ENCODE measurements around the gene LOXHD1.

LOXHD1 gene

GRCh38 chr18:46574000-46574742 lies 82.8 kb downstream of the LOXHD1 start:
- peak; percentile 12 for DNase-seq

DNA sequence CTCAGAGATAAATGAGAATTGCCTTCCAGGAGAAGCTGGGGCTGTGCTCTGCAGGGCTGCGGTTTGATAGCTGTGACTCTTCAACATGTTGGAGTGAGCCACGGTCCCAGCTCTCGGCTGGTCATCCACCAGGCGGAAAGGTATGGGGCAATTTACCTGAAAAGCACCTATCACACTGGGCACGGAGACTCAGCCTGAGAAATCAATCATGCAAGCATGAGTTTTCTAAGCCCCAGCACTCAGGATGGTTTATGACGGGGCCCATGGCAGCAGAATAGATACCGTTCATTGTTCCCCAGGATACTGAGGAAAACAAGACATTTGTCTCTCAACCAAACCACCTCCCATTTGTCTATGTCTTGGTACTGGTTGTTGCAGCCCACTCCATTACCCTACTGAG lies 83.9 kb downstream of the LOXHD1 start:
- no peak for DNase-seq

GRCh38 chr18:46571756-46572155 lies 85.3 kb downstream of the LOXHD1 start:
- no peak for DNase-seq

- no peak for DNase-seq
These were observed 86.4 kb downstream of the LOXHD1 start for GRCh38 chr18:46570666-46571065.

GRCh38 chr18:46570134-46570533 lies 86.9 kb downstream of the LOXHD1 start:
- no peak for DNase-seq

DNA sequence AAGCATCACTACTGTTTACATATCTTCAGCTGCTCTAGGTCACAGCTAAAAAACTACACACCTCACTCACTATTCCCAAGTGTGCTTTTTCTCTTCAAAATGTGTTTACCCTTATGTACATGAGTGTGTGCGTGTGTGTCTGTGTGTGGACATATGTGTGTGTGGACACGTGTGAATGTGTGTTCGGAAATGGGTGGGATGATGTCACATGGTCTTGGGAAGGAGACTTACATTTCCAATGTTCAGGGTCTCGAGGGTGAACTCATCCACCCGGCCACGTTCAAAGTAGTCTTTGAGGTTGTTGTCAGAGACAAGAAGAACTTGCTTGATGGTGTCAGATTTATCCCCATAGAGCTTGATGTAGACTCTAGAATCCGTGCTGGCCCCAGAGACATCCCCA lies 87.8 kb downstream of the LOXHD1 start:
- no peak for DNase-seq

DNA sequence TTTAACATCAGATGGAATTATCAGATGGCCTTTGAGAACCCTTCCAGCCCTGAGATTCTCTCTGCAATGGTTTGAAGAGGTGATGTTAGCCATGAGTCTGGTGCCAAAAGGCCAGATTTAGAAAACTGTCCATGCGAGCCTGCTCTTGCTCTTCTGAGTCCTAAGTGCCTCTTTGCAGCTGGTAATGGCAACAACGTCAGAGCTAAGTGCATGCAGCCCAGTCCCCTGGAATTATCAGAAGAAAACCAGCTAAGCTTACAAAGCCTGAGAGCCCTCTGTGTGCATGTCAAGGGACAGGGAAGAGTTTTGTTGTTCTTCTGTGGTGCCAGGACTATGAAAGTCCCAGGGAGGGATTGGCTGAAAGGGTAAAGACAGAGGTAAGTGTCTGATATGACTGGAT lies 89.8 kb downstream of the LOXHD1 start:
- no peak for DNase-seq

GRCh38 chr18:46566111-46566510 lies 90.9 kb downstream of the LOXHD1 start:
- DNase-seq = no peak

GRCh38 chr18:46565256-46565655 lies 91.8 kb downstream of the LOXHD1 start:
- DNase-seq = no peak

- no peak for DNase-seq
These were observed 93.7 kb downstream of the LOXHD1 start for GRCh38 chr18:46563317-46563716.

- DNase-seq = no peak
These were observed 94.3 kb downstream of the LOXHD1 start for GRCh38 chr18:46562674-46563192.

DNA sequence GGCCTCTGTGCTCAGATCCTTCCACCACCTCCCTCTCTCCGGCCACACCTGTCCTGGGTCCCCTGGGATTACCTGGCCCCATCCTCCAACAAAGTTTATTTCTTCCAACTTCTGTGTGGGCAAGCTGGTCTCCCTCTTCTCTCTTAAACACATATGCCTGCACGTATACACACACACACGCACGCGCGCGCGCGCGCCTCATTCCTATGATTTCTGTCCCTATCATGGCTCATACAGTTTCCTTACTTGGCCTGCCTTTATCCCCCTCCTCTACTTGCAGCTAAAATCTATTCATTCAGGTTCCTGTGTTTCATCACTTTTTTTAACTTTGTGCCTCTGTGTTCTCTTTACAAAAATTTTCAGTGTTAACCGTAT lies 96.4 kb downstream of the LOXHD1 start:
- DNase-seq = no peak

DNA sequence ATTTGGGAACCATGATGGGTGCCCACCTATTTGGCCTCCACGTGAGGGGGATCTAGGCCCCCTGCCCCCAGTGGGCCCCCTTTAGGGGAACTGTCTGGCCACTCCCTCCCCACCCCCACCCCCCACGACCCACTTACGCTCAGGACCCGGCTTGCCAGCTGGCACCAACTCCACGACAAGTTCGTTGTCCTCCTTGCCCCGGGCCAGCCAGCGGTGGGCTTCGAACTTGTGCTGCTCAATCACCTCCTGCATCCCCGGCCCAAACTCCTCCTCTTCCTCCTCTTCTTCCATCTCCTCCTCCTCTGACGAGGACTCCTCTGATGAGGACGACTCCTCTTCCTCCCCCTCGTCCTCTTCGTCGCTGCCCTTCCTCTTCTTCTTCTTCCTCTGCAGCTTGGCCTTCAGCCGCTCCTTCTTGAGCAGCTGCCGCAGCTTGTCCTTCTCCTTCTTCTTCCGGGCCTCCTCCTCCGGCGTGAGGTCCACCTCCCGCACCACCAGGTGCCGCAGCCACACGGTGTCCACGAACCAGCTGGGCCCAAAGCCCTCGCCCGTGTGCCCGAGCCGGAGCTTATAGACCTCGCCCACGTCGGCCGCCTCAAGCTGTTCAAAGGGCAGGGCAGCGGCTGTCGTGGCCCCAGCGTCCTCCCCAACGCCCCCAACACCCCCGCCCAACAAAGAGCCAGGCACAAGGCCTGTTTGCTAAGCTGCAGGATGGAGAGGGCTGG lies 96.9 kb downstream of the LOXHD1 start:
- DNase-seq = no peak

DNA sequence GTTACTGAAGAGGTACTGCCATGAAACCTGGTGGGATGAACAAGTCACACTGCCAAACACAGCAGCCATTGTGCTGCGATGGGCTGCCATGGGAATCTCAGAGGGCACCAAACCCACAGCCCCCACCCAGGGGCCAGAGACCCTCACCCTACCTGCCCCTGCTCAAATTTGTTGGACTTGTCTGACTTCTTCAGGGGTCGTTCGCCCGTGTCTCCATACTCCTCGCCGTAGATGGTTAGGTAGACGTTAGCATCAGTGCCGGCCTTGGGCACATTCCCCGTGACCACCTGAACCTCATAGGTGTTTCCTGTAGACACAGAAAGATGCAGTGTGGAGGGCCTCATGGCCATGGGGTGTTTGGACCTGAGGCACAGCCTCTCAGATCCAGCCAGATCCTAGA lies 97.7 kb downstream of the LOXHD1 start:
- DNase-seq = no peak

DNA sequence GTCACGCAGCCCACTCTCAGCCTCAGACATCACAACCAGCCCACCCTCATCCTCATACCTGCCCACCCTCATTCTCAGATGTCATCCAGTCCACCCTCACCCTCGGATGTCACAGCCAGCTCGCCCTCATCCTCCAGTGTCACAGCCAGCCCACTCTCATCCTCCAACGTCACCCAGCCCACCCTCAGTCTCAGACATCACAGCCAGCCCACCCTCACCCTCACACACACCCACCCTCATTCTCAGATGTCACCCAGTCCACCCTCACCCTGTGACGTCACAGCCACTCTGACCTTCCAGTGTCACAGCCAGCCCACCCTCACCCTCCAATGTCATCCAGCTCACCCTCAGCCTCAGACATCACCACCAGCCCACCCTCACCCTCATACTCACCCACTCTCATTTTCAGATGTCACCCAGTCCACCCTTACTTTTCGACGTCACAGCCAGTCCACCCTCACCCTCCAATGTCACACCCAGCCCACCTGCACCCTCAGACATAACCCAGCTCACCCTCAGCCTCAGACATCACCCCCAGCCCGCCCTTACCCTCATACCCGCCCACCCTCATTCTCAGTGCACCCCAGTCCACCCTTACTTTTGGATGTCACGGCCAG lies 100.3 kb downstream of the LOXHD1 start:
- no peak for DNase-seq

DNA sequence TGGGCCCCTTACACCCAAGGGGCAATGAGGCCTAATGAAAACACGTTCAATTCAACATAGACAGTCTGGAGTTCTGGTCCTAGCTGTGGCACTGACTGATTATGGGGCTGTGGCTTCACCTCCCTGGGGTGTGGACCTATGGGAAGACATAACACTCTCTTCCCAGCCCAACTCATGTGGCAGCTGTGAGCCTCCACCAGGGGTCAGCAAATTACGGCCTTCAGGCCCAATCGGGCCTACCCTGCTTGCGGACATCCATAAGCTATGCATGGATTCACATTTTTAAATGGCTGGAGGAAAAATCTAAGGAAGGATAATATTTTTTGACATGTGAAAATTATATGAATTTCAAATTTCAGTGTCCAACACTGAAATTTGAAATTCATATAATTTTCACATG lies 101.3 kb downstream of the LOXHD1 start:
- DNase-seq = no peak

DNA sequence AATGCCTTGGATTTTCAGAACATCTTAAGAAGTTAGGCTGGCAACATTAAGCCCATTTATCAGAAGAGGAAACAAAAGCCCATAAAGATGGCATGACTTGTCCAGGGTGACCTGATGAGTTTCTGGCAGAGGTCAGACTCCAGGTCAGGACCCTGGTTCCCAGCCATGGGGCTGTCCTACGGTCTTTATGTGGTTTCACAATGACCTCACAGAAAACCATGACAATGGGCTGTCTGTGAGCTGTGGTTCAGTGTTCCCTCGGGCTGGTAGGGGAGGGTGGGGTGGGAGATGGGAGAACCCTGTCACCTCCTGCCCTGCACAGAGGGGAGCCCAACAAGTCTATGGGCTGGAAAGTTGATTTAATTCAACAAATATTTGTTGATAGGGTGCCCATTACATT lies 101.8 kb downstream of the LOXHD1 start:
- DNase-seq = no peak

DNA sequence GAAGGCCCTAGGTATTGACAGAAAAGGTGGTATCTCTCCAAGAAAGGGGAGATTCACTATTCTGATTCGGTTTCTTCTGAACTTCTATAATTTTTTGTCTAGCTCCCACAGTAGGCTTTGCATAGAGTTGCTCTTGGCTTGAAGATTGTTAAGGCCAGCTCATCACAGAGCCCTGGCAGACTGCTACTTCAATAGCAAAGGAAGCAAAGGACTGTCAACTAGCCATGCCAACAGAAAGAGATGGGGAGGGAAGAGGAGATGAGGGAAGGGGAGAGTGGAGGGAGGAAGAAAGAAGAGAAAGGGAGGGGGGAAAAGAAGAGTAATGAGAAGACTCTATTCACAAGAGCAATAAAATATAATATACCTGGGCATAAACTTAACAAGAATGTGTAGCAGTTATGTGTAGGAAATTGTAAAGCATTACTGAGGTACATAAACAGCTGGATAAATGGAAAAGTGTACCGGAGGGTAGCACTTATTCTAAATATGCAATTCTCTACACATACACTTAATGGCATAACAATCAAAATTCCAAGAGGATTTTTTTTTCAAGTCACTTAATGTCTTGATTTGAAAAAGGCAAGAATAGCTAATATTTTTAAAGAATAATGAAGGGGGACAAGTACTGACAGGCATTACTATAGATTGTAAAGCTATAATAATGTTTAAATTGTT lies 102.5 kb downstream of the LOXHD1 start:
- no peak for DNase-seq

GRCh38 chr18:46550609-46551008 lies 106.4 kb downstream of the LOXHD1 start:
- DNase-seq = no peak

DNA sequence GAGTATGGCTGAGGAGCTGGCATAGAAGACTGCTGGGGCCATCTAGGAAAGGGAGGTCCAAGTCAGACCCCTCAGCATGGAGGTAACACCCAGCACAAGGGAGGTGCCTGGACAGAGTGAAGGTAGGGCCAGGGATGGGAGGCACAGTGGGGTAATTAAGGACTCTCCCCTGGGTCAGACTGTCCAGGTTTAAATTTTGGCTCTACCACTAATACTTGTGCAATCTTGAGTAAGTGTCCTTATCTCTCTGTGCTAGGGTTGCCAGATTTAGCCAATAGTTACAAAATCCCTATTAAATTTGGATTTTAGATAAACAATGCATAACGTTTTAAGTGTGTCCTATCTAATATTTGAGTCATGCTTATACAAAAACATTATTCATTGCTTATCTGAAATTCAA lies 109.5 kb downstream of the LOXHD1 start:
- no peak for DNase-seq

- no peak for DNase-seq
These were observed 110.8 kb downstream of the LOXHD1 start for GRCh38 chr18:46546111-46546640.

- DNase-seq = no peak
These were observed 114.5 kb downstream of the LOXHD1 start for GRCh38 chr18:46542545-46542944.

- no peak for DNase-seq
These were observed 115.3 kb downstream of the LOXHD1 start for GRCh38 chr18:46541626-46542189.

All from retina (tissue), 1 donor.